NCI-H1436 treated with DMSO at 0.1 percent for 48 hours (cell line): Measurements from ENCODE around the gene EGR4.

ENCODE experiments used
- DNase-seq: peaks from one replicate; lab custom pipeline; 2025; lab: John Stamatoyannopoulos, UW

Gene EGR4

DNA sequence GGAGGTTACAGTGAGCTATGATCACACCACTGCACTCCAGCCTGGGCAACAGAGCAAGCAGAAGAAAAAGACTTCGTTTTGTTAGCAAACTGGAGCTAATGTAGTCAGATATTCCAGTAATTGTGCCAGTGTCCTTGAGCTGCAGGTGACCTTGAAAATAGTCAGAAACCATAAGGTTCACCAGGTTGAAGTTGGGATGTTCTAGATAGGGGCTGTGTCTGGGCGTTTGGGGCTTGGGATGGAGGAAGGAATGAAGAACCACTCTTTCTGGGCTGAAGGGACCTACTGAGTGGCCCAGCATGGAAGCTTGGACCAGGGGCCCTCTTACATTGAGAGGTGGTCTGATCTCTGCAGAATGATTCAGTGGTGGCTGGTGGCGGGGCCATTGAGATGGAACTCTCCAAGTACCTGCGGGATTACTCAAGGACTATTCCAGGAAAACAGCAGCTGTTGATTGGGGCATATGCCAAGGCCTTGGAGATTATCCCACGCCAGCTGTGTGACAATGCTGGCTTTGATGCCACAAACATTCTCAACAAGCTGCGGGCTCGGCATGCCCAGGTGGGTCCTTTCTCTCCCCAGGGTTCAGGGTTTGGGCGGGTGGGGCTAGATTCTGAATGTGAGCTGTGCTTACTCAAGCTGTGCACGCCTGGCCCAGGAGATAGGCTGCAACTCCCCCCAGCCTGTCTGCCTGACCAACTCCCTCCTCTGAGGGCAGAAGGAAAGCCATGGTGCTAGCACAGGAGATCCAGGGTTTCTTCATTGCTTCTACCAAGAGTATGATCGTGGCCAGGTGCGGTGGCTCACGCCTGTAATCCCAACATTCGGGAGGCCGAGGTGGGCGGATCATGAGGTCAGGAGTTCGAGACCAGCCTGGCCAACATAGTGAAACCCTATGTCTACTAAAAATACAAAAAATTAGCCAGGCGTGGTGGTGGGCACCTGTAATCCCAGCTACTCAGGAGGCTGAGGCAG, 42.2 kb downstream of the EGR4 start:
- no peak for DNase-seq

DNA sequence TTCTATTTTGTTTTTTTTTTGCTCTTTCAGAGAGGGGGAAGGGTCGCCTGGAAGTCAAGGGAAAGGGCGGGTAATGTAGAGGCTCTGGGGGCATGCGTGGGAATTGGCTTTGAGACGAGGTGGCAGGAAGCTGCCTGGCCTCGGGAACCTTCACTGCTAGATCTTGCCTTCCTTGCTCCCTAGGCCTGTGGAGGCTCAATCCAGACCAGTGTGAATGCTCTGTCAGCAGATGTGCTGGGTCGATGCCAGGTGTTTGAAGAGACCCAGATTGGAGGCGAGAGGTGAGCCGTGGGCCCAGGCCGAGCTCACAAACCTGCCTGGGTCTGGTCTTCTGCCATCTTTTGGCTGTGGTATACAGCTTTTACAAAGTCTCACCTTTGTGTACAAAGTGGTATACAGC, 43.7 kb downstream of the EGR4 start:
- DNase-seq, result no peak

DNA sequence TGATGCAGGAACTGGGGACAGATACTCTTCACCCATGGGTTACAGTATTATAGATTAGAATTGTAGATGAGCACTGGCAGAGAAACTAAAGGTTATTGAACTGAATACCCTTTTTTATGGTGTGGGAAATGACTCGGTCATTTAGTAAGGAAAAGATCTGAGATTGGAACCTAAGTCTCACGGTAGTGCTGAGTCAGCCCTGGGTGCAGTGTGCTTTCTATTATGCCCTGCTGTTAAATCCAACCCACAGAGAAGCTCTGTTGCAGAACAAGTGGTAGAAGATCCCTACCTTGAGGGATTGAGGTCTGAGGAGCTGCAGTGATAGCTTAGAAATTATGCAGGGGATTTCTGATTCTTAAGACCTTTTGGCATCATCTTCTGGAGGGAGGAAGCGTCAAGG, 46.5 kb downstream of the EGR4 start:
- no peak for DNase-seq

DNA sequence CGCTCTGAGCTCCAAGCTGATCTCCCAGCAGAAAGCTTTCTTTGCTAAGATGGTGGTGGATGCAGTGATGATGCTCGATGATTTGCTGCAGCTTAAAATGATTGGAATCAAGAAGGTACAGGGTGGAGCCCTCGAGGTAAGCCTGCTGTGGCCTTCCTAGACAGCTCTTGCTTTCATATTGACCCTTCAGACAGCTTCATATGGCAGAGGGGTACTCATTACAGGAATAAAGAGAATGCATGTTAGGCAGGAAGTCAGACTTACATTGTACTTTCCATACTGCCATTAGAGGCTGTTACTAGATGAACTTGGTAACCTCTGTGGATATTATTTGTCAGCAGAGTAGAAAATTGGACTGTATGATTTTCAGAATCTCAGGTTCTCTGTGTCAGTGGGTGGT, 48.8 kb downstream of the EGR4 start:
- DNase-seq, result no peak

DNA sequence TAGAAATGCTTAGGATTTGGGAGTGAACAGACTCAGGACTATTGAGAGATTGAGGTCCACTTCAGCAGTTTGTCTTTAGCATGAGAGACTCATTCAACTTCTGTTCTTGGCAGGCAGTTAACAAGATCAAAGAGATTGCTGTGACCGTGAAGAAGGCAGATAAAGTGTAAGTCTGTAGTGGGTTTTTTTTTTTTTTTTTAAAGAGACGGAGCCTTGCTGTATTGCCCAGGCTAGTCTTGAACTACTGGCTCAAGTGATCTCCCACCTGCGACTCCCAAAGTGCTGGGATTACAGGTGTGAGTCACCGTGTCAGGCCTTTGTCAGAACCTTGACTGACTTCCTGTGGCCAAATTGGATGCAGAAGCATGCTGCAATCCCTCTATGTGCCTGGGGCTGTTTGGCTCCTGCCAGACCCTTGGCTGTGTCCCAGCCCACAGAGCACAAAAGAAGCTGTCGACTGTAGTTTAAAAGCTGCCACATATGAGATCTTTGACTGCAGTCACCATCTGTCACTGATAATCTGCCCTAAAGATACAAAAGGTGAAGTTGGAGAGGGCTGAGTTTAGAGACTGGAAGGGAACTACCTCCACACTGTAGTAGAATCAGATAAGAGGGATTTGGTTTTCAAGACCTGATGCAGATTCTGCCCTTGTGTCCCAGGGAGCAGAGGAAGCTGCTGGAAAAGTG, 49.3 kb downstream of the EGR4 start:
- no peak for DNase-seq
